GM21447 (cell line): ENCODE data around the gene LRRC43.
"Not testable (repeated sequence)": the region's sequence is repeated elsewhere in the genome, so short reads cannot be mapped to it uniquely, and the experiment has no call there.

Source experiments
- ATAC-seq: cut with Tn5 transposase; IDR thresholded peaks from one replicate; pipeline ENCODE4 v1.9.1; 2021; ENCODE audit not compliant: unreplicated experiment

LRRC43 gene

DNA sequence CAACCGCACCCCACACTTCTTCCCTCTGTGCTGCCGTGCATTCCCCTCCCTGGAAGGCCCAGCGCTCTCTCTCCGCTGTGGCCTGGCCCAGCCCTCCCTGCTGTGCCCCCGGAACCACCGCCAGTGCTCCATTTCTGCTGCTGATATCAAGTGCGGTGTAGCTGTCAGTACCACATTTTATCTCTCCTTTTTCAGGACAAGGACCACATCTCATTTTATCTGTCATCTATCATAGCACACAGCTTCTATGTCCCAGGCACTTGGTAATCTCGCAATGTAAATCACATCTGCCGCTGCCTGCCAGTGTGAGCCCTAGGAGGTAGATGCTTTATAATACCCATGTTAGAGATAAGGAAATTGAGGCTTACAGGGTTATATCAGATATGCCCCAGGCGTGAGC, 27.2 kb upstream of the LRRC43 start:
- no peak for ATAC-seq

DNA sequence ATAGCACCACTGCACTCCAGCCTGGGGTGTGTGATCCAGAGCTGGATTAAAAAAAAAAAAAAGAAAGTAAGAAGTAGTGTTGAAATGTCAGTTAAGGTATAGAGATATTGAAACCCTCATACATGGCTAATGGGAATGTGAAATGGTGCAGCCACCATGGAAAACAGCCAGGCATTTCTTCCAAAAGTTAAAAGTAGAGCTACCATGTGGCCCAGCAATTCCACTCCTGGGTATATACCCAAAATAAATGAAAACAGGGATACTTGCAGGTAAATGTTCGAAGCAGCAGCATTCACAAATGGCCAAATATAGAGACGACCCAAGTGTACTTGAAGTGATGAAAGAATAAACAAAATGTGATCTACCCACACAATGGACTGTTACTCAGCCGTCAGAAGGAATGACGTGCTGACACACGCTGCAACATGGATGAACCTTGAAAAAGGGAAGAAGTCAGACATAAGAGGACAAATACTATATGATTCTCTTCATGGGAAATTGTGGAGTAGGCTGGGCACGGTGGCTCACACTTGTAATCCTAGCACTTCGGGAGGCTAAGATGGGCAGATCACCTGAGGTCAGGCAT, 24.1 kb upstream of the LRRC43 start:
- no peak for ATAC-seq

DNA sequence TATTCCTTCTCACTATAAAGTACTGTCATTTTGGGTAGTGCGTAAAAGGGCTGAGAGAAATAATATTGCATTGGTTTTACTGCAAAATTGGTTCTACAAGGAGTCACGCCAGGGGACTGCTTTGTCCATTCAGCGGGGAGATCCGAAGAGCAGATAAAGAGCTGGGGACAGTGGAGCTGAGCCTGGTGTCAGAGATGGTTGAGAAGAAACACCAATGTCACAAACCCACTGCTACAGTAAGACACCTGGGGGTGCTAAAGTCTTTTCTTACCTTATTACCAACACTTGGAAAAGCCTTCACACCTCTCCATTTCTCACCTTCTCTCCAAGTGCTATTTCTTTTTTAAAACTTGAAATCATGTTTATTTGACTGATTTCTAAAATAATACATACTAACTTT, 23.0 kb upstream of the LRRC43 start:
- no peak for ATAC-seq

DNA sequence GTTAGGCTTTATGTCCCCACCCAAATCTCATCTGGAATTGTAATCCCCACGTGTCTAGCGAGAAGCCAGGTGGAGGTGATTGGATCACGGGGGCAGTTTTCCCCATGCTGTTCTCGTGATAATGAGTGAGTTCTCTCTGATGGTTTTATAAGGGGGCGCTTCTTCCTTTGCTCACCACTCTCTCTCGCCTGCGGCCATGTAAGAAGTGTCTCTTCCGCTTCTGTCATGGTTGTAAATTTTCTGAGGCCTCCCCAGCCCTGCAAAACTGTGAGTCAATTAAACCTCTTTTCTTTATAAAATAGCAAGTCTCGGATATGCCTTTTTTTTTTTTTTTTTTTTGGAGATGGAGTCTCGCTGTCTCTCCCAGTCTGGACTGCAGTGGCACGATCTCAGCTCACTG, 22.2 kb upstream of the LRRC43 start:
- ATAC-seq: no peak

DNA sequence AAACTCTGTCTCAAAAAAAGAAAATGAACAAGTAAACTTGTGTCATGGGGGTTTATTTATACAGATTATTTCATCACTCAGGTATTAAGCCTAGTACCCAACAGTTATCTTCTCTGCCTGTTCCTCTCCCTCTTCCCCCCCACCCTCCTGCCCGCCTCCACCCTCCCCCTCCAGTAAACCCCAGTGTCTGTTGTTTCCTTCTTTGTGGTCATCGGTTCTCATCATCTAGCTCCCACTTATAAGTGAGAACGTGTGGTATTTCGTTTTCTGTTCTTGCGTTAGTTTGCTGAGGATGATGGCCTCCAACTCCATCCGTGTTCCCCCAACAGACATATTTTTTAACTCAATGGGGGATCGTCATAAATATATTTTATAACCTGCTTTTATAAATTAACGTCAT, 21.2 kb upstream of the LRRC43 start:
- ATAC-seq: no peak

DNA sequence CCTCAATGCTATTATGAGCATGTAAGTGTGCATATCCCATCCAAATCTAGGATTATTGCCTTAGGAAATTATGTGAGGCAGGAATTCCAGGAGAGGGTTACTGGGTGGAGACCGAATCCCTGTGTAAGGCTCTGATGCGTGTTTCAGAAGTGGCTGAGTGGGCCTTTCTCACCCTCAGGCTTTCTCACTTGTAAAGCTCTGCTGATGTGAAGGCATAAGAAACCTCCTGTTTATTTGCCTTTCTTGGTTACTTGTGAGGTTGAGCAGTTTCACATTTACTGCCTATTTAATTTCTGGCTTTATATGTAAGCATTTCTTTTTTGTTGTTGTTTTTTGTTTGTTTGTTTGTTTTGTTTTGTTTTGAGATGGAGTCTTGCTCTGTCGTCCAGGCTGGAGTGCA, 19.9 kb upstream of the LRRC43 start:
- ATAC-seq: no peak

DNA sequence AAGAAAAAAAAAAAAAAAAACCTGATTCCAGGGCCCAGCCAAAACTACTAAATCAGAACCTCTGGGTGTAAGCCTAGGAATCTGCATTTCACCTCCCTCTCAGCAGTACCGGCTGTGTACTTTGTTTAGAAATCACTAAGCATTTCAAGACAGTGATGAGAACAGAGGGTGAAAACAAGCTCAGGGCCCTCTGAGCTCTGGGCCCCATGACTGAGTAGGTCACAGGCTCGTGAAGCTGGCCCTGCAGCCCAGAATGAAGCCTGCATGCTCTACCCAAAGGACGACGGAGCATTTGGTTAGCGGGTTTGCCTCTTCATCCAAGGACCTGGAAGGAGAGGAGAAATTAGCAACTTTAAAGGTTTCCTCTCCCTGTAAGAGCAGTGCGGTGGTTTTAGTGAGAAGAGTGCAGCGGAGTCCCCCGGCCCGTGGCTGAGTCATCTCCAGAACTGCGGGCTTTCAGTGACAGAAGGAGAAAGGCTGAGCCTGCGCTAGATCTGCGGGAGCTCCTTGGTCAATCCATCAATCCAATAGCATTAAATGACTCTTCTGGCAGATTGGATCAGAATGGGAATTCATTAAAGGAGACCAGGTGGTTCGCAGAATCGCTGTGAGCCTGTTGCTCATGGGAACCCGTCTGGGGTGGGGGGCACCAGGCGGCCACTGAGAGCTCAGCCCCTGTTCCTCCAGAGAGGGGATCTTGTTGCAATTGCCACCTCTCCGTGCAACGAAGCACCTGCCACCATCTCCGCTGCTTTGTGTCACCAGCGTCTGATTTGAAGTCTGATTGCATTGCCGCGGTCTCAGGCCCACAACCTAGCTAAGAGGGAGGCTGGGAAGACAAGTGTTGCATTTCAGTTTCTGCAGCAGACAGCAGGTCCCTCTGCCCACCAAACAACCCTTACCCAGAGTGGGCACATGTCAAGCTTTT, 16.2 kb upstream of the LRRC43 start:
- ATAC-seq: peak; percentile 55

DNA sequence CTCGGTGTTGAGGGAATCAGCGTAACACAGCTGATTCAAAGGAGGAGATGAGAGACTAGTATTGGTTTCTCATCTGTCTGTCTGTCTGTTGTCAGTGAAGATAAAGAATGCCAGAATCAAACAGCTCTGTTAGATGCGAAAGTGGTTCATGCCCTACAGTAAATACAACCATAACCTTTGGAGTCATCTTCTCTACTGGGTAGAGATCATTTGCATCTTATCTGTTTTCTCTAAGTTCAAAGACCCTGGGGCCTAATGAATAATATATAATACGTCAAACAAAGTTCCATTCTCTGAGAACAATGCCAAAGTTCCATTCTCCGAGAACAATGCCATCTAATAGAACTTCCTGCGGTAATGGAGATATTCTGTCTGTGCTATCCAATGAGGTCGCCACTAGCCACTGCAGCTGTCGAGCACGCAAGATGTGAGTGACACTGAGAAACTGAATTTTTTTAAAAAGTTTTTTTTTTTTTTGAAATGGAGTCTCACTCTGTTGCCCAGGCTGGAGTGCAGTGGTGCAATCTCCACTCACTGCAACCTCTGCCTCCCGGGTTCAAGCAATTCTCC, 15.5 kb upstream of the LRRC43 start:
- no peak for ATAC-seq

DNA sequence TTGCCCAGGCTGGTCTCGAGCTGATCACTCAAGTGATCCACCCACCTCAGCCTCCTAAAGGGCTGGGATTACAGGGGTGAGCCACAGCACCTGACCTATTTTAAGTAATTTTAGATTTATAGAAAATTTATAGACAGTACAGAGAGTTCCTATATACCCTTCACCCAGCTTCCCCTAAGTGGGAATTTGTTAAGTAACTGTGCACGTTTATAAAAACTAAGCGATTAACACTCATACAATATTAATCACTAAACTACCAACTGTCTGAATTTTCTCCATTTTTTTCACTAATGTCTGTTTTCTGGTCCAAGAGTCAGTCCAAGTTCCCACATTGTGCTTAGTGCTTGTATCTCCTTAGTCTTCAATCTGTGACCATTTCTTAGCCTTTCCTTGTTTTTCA, 14.4 kb upstream of the LRRC43 start:
- no peak for ATAC-seq

DNA sequence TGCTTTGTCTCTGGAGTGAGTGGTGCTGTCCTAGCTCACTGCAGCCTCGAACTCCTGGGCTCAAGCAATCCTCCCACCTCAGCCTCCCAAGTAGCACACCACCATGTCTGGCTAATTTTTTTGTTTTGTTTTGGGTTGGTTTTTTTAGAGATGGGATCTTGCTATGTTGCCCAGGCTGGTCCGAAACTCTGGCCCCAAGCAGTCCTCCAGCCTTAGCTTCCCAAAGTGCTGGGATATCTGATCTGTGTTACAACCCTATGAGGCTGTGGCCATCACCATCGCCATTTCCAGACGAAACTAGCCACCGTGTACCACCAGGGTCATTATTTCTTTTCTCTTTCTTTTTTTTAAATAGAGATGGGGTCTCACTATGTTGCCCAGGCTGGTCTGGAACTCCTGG, 11.5 kb upstream of the LRRC43 start:
- ATAC-seq: no peak

DNA sequence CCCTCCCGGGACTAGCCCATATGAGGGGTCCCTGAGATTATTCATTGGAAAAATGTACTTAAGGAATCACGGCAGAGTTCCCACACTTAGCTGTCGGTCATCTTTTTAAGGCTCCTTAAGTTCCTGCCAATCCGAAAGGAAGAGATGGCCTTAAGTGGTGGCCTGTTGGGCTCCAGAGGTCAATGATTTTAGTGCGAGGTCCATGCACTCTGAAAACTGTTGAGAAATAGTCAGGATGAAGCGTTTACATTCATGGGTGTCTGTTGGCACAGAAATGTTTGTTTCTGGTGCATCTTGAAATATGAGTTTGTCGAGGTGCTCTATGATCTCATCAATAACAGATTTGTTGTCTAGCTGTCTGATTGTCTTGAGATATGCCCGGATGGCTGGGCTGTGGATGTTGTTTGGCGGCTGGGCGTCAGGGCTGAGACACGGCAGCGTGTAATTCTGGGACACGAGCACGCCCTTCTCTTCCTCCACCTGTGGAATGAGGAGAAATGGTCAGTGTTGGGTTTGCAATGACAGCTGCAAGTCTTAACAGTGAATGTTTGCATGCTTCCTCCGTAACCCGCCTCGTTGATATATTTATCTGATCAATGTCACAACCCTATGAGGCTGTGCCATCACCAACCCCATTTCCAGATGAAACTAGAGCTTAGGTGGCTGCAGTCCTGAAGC, 10.5 kb upstream of the LRRC43 start:
- no peak for ATAC-seq

DNA sequence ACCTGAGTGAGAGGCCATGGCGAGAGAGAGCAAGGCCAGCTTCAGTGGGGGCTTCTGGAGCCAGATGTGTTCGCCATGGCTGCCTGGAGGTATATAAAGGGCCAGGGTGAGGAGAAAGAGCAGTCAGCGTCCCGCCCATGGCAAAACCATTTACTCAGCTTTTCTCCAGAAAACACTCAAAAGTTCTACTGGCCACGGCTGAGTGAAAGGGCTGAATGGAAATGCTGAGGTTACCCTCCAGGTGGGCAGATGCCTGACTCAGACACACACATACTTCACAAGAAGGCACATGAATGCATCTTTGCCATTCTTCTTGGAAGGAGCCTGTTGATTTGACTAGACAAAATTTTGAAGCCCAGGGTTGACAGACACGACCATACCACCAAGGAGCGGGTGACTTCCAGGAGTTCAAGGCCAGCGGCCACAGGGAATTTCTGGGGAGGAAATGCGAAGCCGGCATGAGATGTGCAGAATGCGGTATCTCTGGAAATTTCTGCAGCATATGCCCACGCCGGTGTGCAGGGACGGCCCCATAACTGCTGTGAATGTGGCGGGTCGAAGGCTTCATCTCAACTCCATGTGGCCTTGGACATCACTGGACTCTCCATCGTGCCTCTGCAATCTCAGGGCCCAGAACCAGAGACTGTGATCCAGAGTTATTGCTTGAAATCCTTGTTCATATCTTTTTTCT, 8.6 kb upstream of the LRRC43 start, which contains the start of gene IL31:
Gene IL31, minus strand, starts transcription at position 67 of the 691 bp plus-strand sequence. Its CDS starts 49 bp downstream, at position 18.
- ATAC-seq: no peak

DNA sequence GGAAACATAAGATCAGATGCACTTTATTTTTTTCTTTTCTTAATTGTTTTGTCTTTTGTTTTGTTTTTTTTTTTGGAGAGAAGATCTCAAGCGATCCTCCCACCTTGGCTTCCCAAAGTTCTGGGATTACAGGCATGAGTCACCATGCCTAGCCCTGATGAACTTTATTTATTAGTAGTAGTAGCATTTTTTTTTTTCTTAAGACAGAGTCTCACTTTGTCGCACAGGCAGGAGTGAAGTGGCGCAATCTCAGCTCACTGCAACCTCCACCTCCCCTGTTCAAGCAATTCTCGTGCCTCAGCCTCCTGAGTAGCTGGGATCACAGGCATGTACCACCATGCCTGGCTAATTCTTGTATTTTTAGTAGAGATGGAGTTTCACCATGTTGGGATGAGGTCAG, 6.5 kb upstream of the LRRC43 start:
- ATAC-seq: not testable (repeated sequence)

DNA sequence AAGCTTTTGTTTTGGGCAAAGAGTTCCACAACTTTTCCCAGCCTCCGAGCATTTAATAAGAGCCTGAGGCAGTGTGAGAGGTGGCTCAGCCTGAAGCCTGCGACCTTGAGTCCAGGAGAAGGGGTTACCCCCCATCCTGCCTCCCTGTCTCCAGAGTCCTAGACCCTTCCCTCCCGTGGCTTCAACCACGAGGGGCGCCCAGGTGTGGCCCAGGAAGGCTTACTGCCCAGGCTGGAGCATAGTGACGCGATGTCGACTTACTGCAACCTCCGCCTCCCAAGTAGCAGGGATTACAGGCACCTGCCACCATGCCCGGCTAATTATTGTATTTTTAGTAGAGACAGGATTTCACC, 641 bp downstream of the LRRC43 start:
- no peak for ATAC-seq

DNA sequence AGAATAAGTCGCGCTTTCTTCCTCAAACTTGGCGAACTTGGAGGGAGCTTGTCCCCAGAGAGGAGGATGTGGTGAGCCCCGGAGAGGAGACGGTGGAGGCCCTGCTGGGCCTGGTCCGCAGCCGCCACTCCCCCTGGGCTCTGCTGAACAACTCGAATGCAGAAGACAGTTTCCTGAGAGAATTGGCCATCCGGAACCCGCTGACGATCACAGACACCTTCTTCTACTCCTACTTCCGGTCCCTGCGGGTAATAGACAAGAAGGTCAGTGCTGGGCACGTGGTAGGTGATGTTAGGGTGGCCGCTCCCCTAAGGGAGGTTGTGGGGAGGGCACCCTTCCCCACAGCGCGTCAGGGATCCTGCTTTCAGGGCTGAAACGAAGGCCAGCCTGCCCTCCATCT, 1.6 kb downstream of the LRRC43 start:
- no peak for ATAC-seq

DNA sequence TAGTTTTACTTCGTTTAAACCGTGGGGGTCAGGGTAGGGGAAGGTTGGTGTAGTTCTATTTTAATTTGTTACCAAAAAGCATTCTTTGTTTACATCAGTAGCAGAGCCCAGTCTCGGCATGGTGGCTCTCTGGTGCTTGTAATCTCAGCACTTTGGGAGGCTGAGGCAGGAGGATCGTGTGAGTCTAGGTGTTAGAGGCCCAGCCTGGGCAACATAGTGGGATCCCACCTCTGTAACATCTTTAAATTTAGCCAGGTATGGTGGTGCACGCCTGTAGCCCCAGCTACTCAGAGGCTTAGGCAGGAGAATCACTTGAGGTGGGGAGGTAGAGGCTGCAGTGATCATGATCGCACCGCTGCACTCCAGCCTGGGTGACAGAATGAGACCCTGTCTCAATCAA, 2.2 kb downstream of the LRRC43 start:
- no peak for ATAC-seq

DNA sequence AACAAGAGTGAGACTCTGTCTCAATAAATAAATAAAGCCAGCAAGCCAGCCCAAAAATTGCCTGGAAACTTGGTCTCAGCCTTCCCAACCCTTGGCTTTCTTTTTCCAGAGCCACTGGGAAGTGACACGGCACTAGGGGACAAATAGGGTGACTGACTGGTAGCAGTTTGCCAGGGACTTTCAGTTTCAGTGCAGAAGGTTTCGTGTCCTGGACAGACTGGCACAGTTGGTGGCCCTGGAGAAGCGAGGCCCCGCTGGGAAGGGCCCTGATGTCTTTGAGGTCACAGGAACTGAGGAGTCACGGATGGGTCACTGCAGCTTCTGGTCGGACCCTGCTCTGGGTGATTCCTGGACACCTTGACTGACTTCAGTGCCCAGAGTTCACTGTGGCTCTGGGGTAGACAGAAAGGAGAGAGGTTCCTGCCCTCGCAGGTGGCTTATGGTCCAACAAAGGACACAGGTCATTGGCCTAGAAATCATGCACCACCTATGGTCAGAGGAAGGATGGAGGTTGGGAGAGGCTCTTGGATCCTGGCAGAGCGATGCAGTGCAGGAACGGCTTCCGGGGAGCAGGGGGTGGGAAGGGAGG, 2.7 kb downstream of the LRRC43 start:
- no peak for ATAC-seq

DNA sequence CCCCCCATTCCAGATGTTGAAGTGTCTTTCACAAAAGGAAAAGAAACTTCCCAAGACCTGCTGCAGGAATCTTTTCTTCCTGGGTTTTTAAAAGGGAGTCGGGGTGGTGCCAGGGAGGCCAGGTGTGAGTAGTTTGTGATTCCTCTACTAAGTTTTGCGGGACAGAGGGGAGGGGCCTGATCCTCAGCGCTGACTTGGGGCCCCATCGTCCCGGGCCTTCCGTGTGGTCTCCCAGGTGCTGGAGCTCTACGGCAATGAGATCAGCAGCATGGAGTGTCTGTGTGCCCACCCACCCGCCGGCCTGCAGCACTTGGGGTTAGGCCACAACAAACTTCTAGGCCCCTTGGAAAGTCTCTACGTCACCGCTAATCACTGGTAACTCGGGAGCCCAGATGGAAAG, 4.5 kb downstream of the LRRC43 start:
- no peak for ATAC-seq

DNA sequence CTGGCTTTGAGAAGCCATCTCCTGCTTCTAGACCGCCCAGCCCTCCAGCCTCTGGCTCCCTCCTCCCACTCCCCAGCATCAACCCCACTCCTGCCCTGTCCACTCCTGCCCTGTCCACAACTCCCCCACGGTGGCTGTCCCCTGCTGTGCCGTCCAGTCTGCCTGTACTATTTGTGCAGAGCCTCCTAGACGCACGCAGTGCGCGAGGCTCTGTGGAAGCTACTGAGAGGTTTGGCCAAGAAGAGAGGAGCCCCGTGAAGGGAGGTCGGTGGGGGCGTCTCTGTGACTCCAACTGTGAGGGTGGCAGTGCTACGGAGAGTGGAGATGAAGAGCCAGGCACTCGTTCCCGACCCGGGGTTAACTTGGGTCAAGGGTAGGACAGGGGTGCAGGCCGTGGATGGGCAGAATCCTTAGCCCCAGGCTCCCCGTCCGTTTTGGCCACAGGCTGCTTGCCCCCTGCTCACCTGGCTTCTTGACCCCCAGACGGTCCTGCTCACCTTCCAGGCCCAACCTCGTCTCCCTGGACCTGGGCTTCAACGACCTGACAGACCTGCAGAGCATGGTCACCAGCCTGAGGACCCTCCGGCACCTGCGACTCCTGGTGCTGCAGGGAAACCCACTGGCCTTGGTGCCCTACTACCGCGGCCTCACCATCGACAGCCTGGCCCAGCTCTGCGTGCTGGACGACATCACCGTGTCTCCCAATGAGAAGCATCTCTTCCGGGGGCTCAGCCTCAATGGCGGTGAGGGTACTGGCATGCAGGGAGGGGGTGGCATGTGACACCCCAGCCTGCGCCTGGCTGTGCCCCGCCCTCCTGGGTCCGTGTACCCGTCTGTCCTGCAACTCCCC, 6.9 kb downstream of the LRRC43 start:
- ATAC-seq: no peak
